Limb (tissue), 2 donors: ENCODE results near the gene PLCB1.

Experiments
- DNase-seq, 2 donors: peaks; one replicate each; pipeline ENCODE4 v3.0.0-alpha.2; 2016; ENCODE audit errors: extremely low spot score in 2 of 2

Gene PLCB1

GRCh38 chr20:8498571-8498970 lies 366.5 kb downstream of the PLCB1 start:
- no peak for DNase-seq

DNA sequence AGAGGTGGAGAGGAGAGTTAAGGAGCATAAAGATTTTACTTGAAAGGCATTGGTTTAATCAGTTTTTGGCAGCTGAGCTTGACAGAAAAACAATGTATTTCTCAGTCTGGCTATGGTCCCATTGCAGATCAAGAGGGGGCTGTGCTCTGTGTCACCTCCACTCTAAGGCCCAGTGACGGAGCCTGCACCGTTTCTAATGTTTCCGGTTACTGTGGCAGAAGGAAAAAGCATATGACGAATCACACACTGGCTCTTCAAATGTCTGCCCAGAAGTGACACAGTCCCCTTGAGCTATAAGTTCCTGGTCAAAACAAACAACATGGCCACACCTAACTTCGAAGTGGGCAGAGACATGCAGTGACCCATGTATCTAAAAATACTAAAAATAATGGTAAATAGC lies 372.0 kb downstream of the PLCB1 start:
- no peak for DNase-seq

GRCh38 chr20:8505476-8506200 lies 373.6 kb downstream of the PLCB1 start:
- peak in 1 of 2 donors; percentile 15 for DNase-seq

DNA sequence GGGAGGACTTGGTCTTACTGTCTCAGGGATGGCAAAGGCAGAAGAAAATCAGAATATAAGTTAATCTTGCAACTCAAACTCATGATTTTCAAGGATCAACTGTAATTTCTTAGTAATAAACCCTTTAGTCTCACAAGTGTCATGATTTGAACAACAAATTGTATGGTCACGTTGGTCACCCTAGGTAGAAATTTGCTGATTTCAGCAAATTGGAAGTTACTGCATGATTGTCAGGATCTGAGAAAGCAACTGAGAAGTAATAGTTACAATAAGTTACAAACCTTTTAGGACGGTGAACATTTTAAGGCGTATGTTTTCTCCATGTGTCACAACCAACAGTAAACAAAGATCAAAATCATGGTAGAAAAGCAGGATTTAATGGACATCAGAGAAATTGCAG lies 375.2 kb downstream of the PLCB1 start:
- no peak for DNase-seq

DNA sequence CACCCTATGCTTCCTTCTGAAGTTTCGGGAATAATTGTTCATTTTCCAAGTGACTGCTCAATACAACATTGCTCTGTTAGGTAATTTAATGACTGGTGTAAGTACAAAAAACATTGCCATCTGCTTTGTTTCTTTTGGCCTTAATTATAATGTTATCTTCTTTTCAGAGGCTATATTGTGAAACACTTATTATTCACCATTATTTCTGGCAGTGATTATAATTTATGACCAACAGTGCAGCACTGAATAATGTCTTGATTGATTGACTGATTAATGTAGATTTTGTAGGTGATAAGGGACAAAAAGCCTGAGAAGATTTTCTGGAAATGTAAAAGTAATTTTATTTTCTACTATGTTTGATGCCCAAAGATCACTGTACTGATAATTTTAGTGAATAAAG lies 377.7 kb downstream of the PLCB1 start:
- no peak for DNase-seq

- DNase-seq, result no peak
These were observed 378.7 kb downstream of the PLCB1 start for GRCh38 chr20:8510808-8511207.

- DNase-seq, result no peak
These were observed 379.9 kb downstream of the PLCB1 start for GRCh38 chr20:8512003-8512402.

DNA sequence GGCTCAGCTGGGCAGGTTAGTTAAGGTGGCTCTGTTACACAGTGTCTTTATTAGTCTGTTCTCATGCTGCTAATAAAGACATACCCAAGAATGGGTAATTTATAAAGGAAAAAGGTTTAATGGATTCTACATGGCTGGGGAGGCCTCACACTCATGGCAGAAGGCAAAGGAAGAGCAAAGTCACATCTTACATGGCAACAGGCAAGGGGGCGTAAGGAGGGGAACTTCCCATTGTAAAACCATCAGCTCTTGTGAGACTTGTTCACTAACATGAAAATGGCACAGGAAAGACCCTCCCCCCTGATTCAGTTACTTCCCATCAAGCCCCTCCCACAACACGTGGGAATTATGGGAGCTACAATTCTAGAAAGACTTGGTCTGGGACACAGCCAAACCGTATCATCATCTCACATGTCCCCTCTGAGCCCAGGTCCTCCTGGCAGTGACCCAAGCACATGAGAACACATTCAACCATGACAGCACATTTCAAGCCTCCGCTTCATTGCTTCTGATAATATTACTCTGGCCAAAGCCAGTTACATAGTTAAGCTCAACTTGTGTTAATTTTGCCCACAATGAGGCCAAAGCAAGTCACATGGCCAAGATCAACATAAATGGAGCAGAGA lies 383.9 kb downstream of the PLCB1 start:
- DNase-seq, result no peak

DNA sequence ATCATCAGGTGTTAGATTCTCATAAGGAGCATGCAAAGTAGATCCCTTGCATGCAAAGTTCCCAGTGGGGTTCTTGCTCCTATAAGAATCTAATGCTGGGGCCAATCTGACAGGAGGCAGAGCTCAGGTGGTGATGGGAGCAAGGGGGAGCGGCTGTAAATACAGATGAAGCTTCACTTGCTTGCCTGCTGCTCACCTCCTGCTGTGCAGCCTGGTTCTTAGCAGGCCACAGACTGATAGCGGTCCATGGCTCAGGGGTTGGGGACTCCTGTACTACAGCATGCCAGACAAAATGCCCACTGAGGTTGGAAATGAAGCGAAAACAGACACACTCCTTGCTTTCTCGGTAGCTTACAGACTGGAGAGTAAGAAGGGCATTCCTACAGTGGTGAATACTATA lies 386.8 kb downstream of the PLCB1 start:
- DNase-seq, result no peak

DNA sequence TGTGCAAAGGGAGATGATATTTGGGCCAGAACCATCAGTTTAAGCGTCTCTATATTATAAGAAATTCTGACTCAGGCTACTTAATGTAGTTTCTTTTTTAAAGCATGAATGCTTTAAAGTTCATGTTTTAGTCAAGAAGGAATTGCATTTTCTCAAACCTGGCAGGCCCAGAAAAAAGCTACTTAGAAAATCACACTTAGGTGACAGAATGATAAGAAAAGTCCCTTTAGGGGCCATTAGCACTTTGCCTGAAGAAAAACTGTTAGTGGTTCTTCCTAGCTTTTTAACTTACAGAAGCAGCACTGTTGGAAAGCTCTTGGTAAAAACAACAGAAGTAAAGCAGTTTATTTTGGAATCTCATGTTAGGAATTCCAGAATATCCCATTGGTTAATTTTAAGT lies 387.8 kb downstream of the PLCB1 start:
- no peak for DNase-seq

GRCh38 chr20:8522168-8522567 lies 390.1 kb downstream of the PLCB1 start:
- no peak for DNase-seq

- no peak for DNase-seq
These were observed 391.6 kb downstream of the PLCB1 start for GRCh38 chr20:8523684-8524083.

DNA sequence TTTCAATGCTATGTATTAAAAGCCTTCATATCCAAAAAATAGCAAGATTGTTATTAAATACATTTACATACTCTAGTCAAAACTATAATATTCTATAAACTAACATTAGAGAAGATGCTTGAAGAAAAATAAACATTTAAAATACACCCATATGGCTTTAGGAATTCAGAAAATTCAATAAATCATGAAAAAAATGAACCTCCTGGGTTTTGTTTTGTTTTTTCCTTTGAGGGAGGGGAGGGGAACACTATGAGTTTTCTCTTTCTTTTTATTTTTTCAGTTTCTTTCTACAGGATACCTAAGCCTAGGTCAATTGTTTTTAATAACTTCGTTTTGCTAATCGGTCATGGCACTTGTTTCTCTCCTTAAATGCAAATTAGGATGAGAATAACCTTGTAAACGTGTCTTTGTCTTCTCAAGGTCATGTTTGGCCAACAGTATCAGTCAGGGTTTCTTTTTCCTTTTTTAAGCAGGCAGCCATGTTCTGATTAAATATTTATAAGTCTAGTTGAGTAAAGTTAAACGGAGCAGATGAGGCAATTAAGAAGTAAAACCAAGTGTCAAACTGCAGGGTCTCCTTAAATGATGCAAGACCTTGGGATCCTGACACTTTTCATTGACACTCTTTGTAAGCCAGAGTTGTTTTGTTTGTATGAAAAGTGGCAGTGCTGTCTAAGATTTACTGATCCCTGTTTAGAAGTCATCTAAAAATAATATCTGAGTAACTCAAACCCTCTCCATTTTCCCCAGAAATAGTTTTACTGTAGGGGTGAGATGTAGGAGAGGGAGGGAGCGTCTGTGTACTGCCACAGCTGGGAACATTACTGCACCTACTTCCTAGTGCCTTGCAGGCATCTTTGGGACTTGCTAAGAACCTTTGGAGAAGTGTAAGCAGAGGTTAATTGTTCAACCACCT lies 392.3 kb downstream of the PLCB1 start:
- no peak for DNase-seq

DNA sequence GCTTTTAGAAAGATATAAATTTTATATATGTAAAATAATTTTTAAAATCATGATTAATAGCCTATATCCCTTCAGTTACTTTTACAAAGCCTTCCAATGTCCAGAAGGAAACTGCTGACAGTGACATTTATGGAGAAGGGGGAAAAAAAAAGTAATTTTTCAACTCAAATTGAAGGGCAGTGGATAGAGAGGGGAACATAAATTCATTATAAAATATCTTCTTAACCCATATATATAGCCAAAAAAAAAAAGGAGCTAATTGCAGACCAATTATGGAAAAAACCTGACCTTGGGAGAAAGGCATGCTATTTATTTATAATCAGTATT lies 392.9 kb downstream of the PLCB1 start:
- DNase-seq, result no peak

- no peak for DNase-seq
These were observed 394.5 kb downstream of the PLCB1 start for GRCh38 chr20:8526610-8527009.

- DNase-seq, result no peak
These were observed 396.1 kb downstream of the PLCB1 start for GRCh38 chr20:8527998-8528723.

- DNase-seq, result no peak
These were observed 398.0 kb downstream of the PLCB1 start for GRCh38 chr20:8530022-8530421.

- DNase-seq, result no peak
These were observed 400.1 kb downstream of the PLCB1 start for GRCh38 chr20:8532169-8532568.

GRCh38 chr20:8534368-8535160 lies 402.5 kb downstream of the PLCB1 start:
- no peak for DNase-seq

DNA sequence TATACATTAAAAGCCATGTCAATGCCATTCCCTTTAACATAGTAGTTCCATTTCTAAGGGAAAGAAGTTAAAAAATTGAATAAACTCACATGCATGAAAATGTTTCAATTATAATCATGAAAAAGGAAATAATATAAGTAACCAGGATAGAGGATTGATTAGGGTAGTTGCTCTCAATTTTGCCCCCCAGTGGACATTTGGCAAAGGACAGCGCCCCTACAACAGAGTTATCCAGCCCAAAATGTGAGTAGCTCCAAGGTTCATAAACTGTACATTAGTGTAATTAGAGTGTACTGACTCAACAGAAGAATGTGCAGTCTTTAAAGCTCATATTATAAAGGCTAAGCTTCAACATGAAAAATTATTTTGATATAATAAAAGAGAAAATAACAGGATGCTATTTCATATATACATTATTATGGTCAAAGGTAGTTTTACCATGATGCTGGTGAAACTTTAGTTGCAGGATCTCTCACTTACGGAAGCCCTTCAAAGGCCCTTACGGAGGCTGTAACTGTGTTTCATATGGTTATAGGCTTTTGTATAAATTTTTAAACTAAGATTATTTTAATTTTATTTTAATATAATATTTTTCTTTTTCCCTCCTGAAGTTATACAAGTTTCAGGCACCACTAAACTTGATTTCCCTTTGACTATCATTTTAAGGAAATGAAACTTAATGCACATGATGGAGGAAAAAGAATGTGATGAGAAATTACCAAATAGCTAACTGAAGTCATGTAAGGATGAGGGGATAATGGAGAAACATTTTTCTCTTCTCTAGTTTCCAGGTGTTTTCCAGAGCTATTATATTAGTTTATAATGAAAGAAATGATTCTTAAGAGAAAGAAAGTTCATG lies 403.6 kb downstream of the PLCB1 start:
- no peak for DNase-seq
